HL-60 (cell line): ENCODE results near the gene KCNG1.

Experiments
- DNase-seq, 2 experiments: peaks; one replicate each; pipeline ENCODE4 v3.0.0-alpha.2; 2010 to 2020; ENCODE audit warnings: low read depth in 1 of 2, low spot score in 1 of 2
- H3K27ac ChIP-seq: fragments of 250-450 bp; sonication (Bioruptor Pico); replicated peaks from 2 replicates; pipeline ENCODE4 v1.5.1; 2020; ENCODE audit warnings: mild to moderate bottlenecking, moderate library complexity
- H3K27me3 ChIP-seq: fragments of 250-450 bp; sonication (Bioruptor Pico); 2 replicates; pipeline ENCODE4 v1.5.1; 2021; ENCODE audit warnings: mild to moderate bottlenecking, moderate library complexity; ENCODE audit not compliant: insufficient read depth, poor library complexity, severe bottlenecking
- H3K4me3 ChIP-seq: replicated peaks from 2 replicates; pipeline ENCODE4 v1.5.1; 2011; ENCODE audit warnings: mild to moderate bottlenecking, control low read depth, low read length; ENCODE audit not compliant: insufficient read depth
- CTCF ChIP-seq: IDR thresholded peaks from one replicate; pipeline ENCODE4 v1.5.1; 2011; ENCODE audit warnings: low read length, control low read depth, inconsistent platforms; ENCODE audit not compliant: insufficient read depth
- GABPA ChIP-seq: IDR thresholded peaks from 2 replicates; pipeline ENCODE4 v1.6.1; 2012; ENCODE audit warnings: low read depth
- POLR2AphosphoS5 ChIP-seq: IDR thresholded peaks from 2 replicates; pipeline ENCODE4 v1.6.1; 2012; ENCODE audit warnings: low read depth
- SPI1 ChIP-seq: IDR thresholded peaks from 2 replicates; pipeline ENCODE4 v1.6.1; 2012; ENCODE audit warnings: low read depth, mild to moderate bottlenecking, borderline replicate concordance
- TF ChIP-seq, protein P1 (sequence below): IDR thresholded peaks from 2 replicates; pipeline ENCODE4 v1.6.1; 2012; ENCODE audit warnings: low read depth; ENCODE audit not compliant: insufficient replicate concordance

KCNG1 gene

DNA sequence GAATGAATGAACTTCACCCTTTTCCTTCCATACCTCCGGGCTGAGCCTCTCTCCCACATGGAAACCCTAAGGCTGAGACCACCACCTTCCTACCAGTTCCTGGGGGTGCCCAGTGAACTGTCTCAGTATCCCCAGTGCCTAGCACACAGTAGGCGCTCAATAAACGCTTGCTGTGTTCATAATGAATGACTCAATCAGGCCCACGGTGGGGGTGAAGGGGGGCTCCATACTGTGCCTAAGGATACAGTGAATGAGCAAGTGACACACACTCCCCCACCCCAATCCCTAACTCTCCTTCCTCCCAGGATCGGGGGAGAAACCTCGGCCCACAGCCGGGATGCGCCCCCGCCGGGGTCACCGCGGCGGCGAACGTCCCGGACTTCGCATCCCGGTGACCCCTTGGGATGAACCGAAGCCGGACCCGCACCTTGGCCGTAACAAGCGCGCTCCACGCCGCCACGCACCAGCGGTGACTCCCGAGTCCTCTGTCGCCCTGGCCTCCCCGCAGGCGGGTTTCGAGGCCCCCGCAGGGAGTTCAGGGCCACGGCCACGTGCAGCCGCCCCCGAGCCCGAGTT is 592 bp downstream of the KCNG1 start:
- Histone ChIP-seq H3K27ac (no peak overlapping the region), H3K27me3 (peaks cover 33% of the 10 kb centered on the region), H3K4me3 (no peak overlapping the region)
- TF ChIP-seq, protein P1, sequence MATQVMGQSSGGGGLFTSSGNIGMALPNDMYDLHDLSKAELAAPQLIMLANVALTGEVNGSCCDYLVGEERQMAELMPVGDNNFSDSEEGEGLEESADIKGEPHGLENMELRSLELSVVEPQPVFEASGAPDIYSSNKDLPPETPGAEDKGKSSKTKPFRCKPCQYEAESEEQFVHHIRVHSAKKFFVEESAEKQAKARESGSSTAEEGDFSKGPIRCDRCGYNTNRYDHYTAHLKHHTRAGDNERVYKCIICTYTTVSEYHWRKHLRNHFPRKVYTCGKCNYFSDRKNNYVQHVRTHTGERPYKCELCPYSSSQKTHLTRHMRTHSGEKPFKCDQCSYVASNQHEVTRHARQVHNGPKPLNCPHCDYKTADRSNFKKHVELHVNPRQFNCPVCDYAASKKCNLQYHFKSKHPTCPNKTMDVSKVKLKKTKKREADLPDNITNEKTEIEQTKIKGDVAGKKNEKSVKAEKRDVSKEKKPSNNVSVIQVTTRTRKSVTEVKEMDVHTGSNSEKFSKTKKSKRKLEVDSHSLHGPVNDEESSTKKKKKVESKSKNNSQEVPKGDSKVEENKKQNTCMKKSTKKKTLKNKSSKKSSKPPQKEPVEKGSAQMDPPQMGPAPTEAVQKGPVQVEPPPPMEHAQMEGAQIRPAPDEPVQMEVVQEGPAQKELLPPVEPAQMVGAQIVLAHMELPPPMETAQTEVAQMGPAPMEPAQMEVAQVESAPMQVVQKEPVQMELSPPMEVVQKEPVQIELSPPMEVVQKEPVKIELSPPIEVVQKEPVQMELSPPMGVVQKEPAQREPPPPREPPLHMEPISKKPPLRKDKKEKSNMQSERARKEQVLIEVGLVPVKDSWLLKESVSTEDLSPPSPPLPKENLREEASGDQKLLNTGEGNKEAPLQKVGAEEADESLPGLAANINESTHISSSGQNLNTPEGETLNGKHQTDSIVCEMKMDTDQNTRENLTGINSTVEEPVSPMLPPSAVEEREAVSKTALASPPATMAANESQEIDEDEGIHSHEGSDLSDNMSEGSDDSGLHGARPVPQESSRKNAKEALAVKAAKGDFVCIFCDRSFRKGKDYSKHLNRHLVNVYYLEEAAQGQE = no peak
- no peak for TF ChIP-seq SPI1
- TF ChIP-seq CTCF = no peak
- no peak for TF ChIP-seq POLR2AphosphoS5
- no peak for TF ChIP-seq GABPA
- DNase-seq = no peak

GRCh38 chr20:51021067-51022025 is 1.6 kb downstream of the KCNG1 start:
- Histone ChIP-seq H3K27ac (no peak overlapping the region), H3K27me3 (peaks cover 33% of the 10 kb centered on the region), H3K4me3 (no peak overlapping the region)
- TF ChIP-seq, protein P1 = no peak
- TF ChIP-seq SPI1 = no peak
- TF ChIP-seq GABPA = no peak
- TF ChIP-seq POLR2AphosphoS5 = no peak
- no peak for TF ChIP-seq CTCF
- no peak for DNase-seq

GRCh38 chr20:51020657-51021056 is 2.2 kb downstream of the KCNG1 start:
- no peak for TF ChIP-seq CTCF
- TF ChIP-seq POLR2AphosphoS5 = no peak
- DNase-seq = no peak
- no peak overlapping the region for H3K4me3 ChIP-seq
- no peak overlapping the region for H3K27ac ChIP-seq
- H3K27me3 ChIP-seq = peaks cover 31% of the 10 kb centered on the region
